Retinal pigment epithelial cell (primary cell): ENCODE measurements around the gene GH2.
"Not testable (repeated sequence)": the region's sequence is repeated elsewhere in the genome, so short reads cannot be mapped to it uniquely, and the experiment has no call there.

Experiments used
- DNase-seq: peaks from one replicate; pipeline ENCODE4 v3.0.0-alpha.2; 2010; ENCODE audit warnings: low read depth
- H3K4me3 ChIP-seq: 2 replicates; pipeline ENCODE4 v1.5.1; 2011; ENCODE audit warnings: mild to moderate bottlenecking, low read length, control low read depth, moderate library complexity
- CTCF ChIP-seq: conservative IDR thresholded peaks from 2 replicates; pipeline ENCODE4 v1.5.1; 2011; ENCODE audit warnings: low read depth, low read length, control low read depth, inconsistent platforms

The GH2 gene

GRCh38 chr17:63903787-63904201 lies 22.1 kb upstream of the GH2 start:
- DNase-seq, result not testable (repeated sequence)

GRCh38 chr17:63901971-63902370 lies 20.2 kb upstream of the GH2 start:
- DNase-seq, H3K4me3 ChIP-seq: not testable (repeated sequence)

More at GRCh38 chr17:63903787-63904201, 22.1 kb upstream of the GH2 start:
- H3K4me3 ChIP-seq, result not testable (repeated sequence)
- TF ChIP-seq CTCF, result peak; percentile 35

- DNase-seq, H3K4me3 ChIP-seq: not testable (repeated sequence)
Observed at GRCh38 chr17:63898899-63899798, 17.4 kb upstream of the GH2 start.

- not testable (repeated sequence) for DNase-seq, H3K4me3 ChIP-seq
Observed at GRCh38 chr17:63896524-63897354, 15.0 kb upstream of the GH2 start, which contains the start of gene CSH1. Gene CSH1, minus strand, starts transcription at chr17:63896574. Its CDS starts 63 bp downstream, at chr17:63896511.

- not testable (repeated sequence) for DNase-seq, H3K4me3 ChIP-seq
Observed at GRCh38 chr17:63894821-63895220, 13.1 kb upstream of the GH2 start.

- not testable (repeated sequence) for H3K4me3 ChIP-seq, DNase-seq
Observed at GRCh38 chr17:63894021-63894420, 12.3 kb upstream of the GH2 start.

- H3K4me3 ChIP-seq, DNase-seq: not testable (repeated sequence)
- peak; percentile 31 for TF ChIP-seq CTCF
Observed at GRCh38 chr17:63892316-63893037, 10.7 kb upstream of the GH2 start.

- DNase-seq, H3K4me3 ChIP-seq: not testable (repeated sequence)
- TF ChIP-seq CTCF, result peak; percentile 53
Observed at GRCh38 chr17:63889026-63889848, 7.5 kb upstream of the GH2 start.

GRCh38 chr17:63885119-63885518 lies 3.4 kb upstream of the GH2 start:
- H3K4me3 ChIP-seq, DNase-seq: not testable (repeated sequence)

- not testable (repeated sequence) for DNase-seq, H3K4me3 ChIP-seq
Observed at GRCh38 chr17:63882626-63883126, 932 bp upstream of the GH2 start.

- H3K4me3 ChIP-seq, DNase-seq: not testable (repeated sequence)
Observed at GRCh38 chr17:63881337-63881736, 407 bp downstream of the GH2 start.
